LHCN-M2 (cell line): Measurements from ENCODE around the gene PTPRC. TPM values are rescaled to one million over a fixed set of nuclear protein-coding genes. Genes with fewer than 3 reads are reported as not detected.
"Not testable (repeated sequence)": the region's sequence is repeated elsewhere in the genome, so short reads cannot be mapped to it uniquely, and the experiment has no call there.

ENCODE experiments used
- DNase-seq: peaks from one replicate; pipeline ENCODE4 v3.0.0-alpha.2; 2012; ENCODE audit warnings: low read depth
- polyA plus RNA-seq: library from polyadenylated mRNA; unstranded; fragments of >200 nt; gene quantifications from one replicate; pipeline ENCODE4 v1.2.1, GENCODE V29; 2012; ENCODE audit warnings: missing spikeins
- total RNA-seq: library from RNA; depleted of rRNA; stranded (reverse); fragments of >200 nt; gene quantifications from 2 replicates; pipeline ENCODE4 v1.2.3, GENCODE V29; 2014; rRNA removed

Gene PTPRC
- total RNA-seq, result 0.23 and 1.2 TPM in 2 replicates
- polyA plus RNA-seq, result 0.21 TPM

- DNase-seq, result no peak
These were observed at the start of gene PTPRC for GRCh38 chr1:198638894-198639635. PTPRC (plus strand) TSS chr1:198639040; CDS start chr1:198639269, 229 bp downstream.

GRCh38 chr1:198590454-198590853, 48.4 kb upstream of the PTPRC start:
- no peak for DNase-seq

GRCh38 chr1:198595765-198596164, 43.1 kb upstream of the PTPRC start:
- DNase-seq, result no peak

GRCh38 chr1:198597690-198598430, 41.0 kb upstream of the PTPRC start:
- DNase-seq, result no peak

GRCh38 chr1:198598796-198599321, 40.0 kb upstream of the PTPRC start:
- no peak for DNase-seq

- DNase-seq, result no peak
These were observed 39.1 kb upstream of the PTPRC start for GRCh38 chr1:198599749-198600148.

- no peak for DNase-seq
These were observed 37.9 kb upstream of the PTPRC start for GRCh38 chr1:198600906-198601305.

- not testable (repeated sequence) for DNase-seq
These were observed 37.5 kb upstream of the PTPRC start for GRCh38 chr1:198601310-198601709.

- DNase-seq, result peak; percentile 9
These were observed 36.6 kb upstream of the PTPRC start for GRCh38 chr1:198601936-198602889.

- DNase-seq, result no peak
These were observed 33.9 kb upstream of the PTPRC start for GRCh38 chr1:198604975-198605374.

GRCh38 chr1:198605406-198605805, 33.4 kb upstream of the PTPRC start:
- DNase-seq, result no peak

- no peak for DNase-seq
These were observed 32.8 kb upstream of the PTPRC start for GRCh38 chr1:198606020-198606438.

GRCh38 chr1:198607714-198608113, 31.1 kb upstream of the PTPRC start:
- DNase-seq, result no peak

- DNase-seq, result no peak
These were observed 28.5 kb upstream of the PTPRC start for GRCh38 chr1:198610362-198610761.

- no peak for DNase-seq
These were observed 27.6 kb upstream of the PTPRC start for GRCh38 chr1:198611219-198611618.

- DNase-seq, result no peak
These were observed 26.2 kb upstream of the PTPRC start for GRCh38 chr1:198612471-198613260.

- no peak for DNase-seq
These were observed 21.4 kb upstream of the PTPRC start for GRCh38 chr1:198617406-198617805.

- no peak for DNase-seq
These were observed 19.3 kb upstream of the PTPRC start for GRCh38 chr1:198619375-198620140.

GRCh38 chr1:198620218-198620617, 18.6 kb upstream of the PTPRC start:
- DNase-seq, result no peak
